Retinal pigment epithelial cell (primary cell): ENCODE results near the gene GPR180.

Source experiments
- DNase-seq: peaks from one replicate; pipeline ENCODE4 v3.0.0-alpha.2; 2010; ENCODE audit warnings: low read depth
- H3K4me3 ChIP-seq: 2 replicates; pipeline ENCODE4 v1.5.1; 2011; ENCODE audit warnings: mild to moderate bottlenecking, low read length, control low read depth, moderate library complexity
- TF ChIP-seq, protein P1 (sequence below): conservative IDR thresholded peaks from 2 replicates; pipeline ENCODE4 v1.5.1; 2011; ENCODE audit warnings: low read depth, low read length, control low read depth, inconsistent platforms

The GPR180 gene

DNA sequence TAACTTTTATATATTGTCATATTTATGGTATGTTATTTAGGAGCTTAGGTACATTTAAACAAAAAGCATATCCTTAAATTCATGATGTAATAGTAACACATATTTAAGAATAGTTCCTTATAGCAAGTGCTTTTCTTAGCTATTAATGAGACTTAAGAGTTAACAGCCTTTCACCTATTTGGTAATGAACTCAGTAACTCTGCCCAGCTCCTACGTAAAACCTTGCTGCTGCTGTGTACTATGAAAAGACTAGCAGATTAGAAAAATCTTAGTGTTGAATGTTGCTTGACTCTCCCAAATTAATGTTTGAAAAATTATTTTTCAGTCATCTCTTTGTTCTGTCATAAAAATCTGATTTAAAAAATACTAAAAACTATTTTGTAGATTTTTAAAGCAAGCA is 6.9 kb downstream of the GPR180 start:
- DNase-seq = no peak
- TF ChIP-seq, protein P1, sequence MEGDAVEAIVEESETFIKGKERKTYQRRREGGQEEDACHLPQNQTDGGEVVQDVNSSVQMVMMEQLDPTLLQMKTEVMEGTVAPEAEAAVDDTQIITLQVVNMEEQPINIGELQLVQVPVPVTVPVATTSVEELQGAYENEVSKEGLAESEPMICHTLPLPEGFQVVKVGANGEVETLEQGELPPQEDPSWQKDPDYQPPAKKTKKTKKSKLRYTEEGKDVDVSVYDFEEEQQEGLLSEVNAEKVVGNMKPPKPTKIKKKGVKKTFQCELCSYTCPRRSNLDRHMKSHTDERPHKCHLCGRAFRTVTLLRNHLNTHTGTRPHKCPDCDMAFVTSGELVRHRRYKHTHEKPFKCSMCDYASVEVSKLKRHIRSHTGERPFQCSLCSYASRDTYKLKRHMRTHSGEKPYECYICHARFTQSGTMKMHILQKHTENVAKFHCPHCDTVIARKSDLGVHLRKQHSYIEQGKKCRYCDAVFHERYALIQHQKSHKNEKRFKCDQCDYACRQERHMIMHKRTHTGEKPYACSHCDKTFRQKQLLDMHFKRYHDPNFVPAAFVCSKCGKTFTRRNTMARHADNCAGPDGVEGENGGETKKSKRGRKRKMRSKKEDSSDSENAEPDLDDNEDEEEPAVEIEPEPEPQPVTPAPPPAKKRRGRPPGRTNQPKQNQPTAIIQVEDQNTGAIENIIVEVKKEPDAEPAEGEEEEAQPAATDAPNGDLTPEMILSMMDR = no peak
- H3K4me3 ChIP-seq = no peak overlapping the region

DNA sequence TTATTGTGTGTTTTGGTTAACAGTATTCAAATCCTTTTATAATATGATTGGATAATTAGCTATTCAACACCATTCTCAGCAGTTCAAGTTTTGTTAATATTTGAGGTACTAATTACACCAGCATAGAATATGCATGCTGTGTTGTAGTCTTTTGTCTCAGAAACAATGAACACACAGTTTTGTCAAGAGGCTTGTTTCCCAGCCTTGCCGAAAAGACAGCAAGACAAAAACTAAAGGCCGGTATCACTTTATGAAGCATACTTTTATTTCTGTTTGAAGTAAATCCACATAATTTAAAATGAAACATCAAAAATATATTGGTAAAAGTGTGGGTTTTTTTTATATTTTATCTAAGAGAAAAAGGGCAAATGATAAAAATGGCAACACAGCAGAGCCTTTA is 7.5 kb downstream of the GPR180 start:
- H3K4me3 ChIP-seq = no peak overlapping the region
- TF ChIP-seq, protein P1 = no peak
- DNase-seq = no peak

DNA sequence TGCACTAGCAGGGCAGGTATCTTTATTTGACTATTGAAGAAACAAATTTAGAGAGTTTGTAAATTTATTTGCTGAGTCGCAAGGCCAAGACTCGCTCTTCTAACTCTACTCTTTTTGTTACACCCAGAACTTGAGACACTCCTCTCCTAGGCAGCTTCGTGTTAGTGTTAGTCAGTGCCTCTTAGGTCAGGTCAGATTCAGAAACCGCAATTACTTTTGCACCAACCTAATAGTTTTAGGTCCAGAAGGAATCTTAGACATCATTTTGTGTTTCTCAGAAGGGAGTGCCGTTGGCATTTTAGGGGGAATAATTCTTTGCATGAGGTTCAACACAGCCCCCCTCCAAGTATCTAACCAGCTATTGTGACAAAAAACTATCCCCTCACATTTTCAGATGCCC is 8.8 kb downstream of the GPR180 start:
- DNase-seq = no peak
- TF ChIP-seq, protein P1 = no peak
- no peak overlapping the region for H3K4me3 ChIP-seq

DNA sequence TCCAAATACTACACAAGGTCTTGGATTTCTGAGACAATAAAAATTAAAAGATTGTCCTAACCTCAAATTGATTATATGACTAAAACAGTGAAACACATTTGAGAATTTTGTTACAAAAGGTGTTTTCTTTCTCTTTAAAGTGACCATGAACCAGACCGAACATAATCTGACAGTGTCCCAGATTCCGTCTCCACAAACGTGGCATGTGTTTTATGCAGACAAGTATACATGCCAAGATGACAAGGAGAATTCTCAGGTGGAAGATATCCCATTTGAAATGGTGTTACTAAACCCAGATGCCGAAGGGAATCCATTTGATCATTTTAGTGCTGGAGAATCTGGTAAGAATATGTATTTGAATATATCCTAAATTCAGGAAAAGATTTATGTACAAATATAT is 10.4 kb downstream of the GPR180 start:
- TF ChIP-seq, protein P1 = no peak
- no peak for DNase-seq
- no peak overlapping the region for H3K4me3 ChIP-seq

DNA sequence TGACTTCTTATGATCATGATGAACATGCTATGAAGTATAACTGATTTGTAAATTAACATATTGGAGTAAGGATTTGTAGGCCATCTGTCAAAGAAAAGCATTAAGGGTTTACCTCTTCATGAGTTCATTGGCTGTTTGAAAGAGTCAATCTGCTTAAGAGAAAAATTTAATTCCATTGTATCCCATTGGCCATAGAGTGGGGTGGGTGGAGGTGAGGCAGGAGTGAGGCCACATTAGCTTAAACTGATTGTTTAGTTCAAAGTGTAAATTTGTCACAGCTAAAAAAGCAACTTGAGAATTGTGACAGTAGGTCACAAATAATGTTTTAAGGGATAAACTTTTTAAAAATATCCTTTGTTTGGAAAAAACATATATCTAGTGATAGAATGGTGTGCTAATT is 11.4 kb downstream of the GPR180 start:
- TF ChIP-seq, protein P1 = no peak
- DNase-seq = no peak

DNA sequence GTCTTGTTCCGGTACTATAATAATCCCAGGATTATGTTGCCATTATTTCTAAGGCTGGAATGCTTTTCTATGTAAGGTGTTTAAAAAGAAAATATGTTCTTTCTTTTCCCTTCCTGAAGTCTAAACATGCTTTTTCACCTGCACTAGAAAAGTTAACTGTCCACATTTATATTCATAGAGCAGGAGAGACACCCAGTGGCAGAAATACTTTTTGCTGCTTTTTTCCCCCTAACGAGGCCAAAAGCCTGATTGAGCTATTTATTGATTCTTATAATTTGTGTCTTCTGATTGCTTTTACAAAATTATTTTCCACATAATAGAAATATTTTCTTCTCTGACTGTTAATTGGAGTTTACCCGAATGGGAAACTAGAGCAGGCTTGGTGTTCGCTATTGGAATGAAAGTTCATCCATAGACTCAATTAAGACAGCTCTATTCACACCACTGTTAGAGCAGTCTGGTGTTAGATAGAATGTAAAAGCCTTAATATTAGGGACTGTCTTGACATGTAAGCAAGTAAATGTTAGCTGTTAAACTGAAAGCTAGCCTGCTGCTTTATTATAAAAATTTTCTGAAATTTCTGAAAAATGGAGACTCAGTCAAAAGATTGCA is 15.8 kb downstream of the GPR180 start:
- TF ChIP-seq, protein P1 = peak; percentile 60
- DNase-seq = no peak
- H3K4me3 ChIP-seq = no peak overlapping the region

More for the DNA sequence above, 11.4 kb downstream of the GPR180 start:
- no peak overlapping the region for H3K4me3 ChIP-seq

DNA sequence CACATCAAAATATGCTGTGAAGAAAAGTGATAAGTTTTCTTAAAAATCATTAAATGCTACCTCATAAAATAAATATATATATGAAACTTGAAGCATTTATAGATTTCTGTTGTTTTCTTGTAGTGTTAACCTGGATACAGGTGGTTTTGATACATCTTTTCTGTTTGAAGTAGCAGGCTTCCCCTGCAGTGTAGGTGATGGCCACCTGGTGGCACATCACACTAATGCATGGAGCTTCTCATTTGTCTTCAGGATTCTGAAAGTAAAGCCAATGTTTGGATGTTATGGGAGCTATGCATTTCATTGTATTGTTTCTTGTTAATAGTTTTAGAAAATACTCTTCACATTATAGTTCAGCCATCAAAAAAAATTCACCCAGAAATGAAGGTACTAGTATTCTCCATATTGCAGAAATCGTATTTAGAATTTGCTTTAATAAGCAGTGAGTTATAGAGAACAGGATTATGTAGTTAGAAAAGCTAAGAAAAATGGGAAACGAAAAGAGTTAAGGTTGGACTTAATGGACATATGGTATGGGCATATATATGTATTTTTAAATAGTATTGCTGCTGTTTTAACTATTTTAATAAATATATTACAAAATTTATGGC is 18.7 kb downstream of the GPR180 start:
- no peak for DNase-seq
- TF ChIP-seq, protein P1 = peak; percentile 82
- no peak overlapping the region for H3K4me3 ChIP-seq
